ENCODE measurements around the gene POLR1H. TPM values are rescaled to one million over a fixed set of nuclear protein-coding genes. Genes with fewer than 3 reads are reported as not detected.

The POLR1H gene
- total and polyA plus RNA-seq, 7 donors, result 15.4 to 32.9 (median 23.7) TPM

- no peak for TF ChIP-seq CTCF (IDR thresholded peaks at IDR 0.05)
- Histone ChIP-seq H3K36me3 (ENCODE audit: insufficient read depth in 1 of 2, low read depth in 1 of 2) (no peaks in the 10 kb centered on the region), H3K27ac (peak overlapping the region; percentile 71), H3K4me3 (peak overlapping the region; percentile 61), H3K27me3 (ENCODE audit: insufficient read depth in 3 of 3, low read length in 2 of 3) (peaks cover 0 to 49% (median 15%) of the 10 kb centered on the region in 3 donors), H3K4me1 (peaks cover 24% of the 10 kb centered on the region), H3K9me3 (no peaks in the 10 kb centered on the region)
- WGBS, 3 donors, result 28 to 42% (median 29%) methylated on average over 15 of the region's 15 CpGs
- ATAC-seq (peak; percentile 15 to 56 (median 38)), DNase-seq (peak in 1 of 2 donors; percentile 78)
- intact Hi-C loops (cut with DNase I), result loop anchor here (2.0 to 5.0 kb wide), 2 partner anchors 28 to 70 kb away; no protein-coding TSS in a partner anchor
Observed at GRCh38 chr6:30102414-30102969, 41.4 kb downstream of the POLR1H start.

GRCh38 chr6:30102970-30103871 lies 42.2 kb downstream of the POLR1H start:
- ATAC-seq, result peak; percentile 82 to 92 (median 88)
- 2 to 4% (median 2%) methylated on average over 36 of the region's 36 CpGs for WGBS, 3 donors

GRCh38 chr6:30103872-30104179 lies 42.8 kb downstream of the POLR1H start:
- intact Hi-C loops (cut with DNase I), result loop anchor here (1.0 to 5.0 kb wide), 3 partner anchors 27 to 68 kb away; no protein-coding TSS in a partner anchor
- Histone ChIP-seq H3K4me3 (peak overlapping the region; percentile 61), H3K27ac (no peak overlapping the region), H3K9me3 (no peaks in the 10 kb centered on the region), H3K4me1 (peaks cover 24% of the 10 kb centered on the region), H3K27me3 (ENCODE audit: insufficient read depth in 3 of 3, low read length in 2 of 3) (peaks cover 0 to 43% (median 13%) of the 10 kb centered on the region in 3 donors), H3K36me3 (ENCODE audit: insufficient read depth in 1 of 2, low read depth in 1 of 2) (no peaks in the 10 kb centered on the region)
- TF ChIP-seq CTCF (IDR thresholded peaks at IDR 0.05), result no peak
- WGBS, 3 donors, result 44 to 60% (median 55%) methylated on average over 3 of the region's 3 CpGs
- no peak for DNase-seq
- no peak for ATAC-seq

More at GRCh38 chr6:30102970-30103871, 42.2 kb downstream of the POLR1H start:
- peaks cover 24% of the 10 kb centered on the region for H3K4me1 ChIP-seq
- peak; percentile 85 for TF ChIP-seq CTCF (IDR thresholded peaks at IDR 0.05)
- DNase-seq, result peak; percentile 84 to 90
- peak overlapping the region; percentile 61 for H3K4me3 ChIP-seq
- no peaks in the 10 kb centered on the region for H3K36me3 ChIP-seq (ENCODE audit: insufficient read depth in 1 of 2, low read depth in 1 of 2)
- H3K27me3 ChIP-seq (ENCODE audit: insufficient read depth in 3 of 3, low read length in 2 of 3), result peaks cover 0 to 44% (median 11%) of the 10 kb centered on the region in 3 donors
- no peaks in the 10 kb centered on the region for H3K9me3 ChIP-seq
- intact Hi-C loops (cut with DNase I), result loop anchor here (1.0 to 5.0 kb wide), 3 partner anchors 28 to 69 kb away; no protein-coding TSS in a partner anchor
- H3K27ac ChIP-seq, result peak overlapping the region; percentile 71

GRCh38 chr6:30104661-30105060 lies 43.6 kb downstream of the POLR1H start:
- H3K9me3 ChIP-seq, result no peaks in the 10 kb centered on the region
- WGBS, 3 donors, result 87 to 90% (median 90%) methylated on average over 2 of the region's 2 CpGs
- H3K36me3 ChIP-seq (ENCODE audit: insufficient read depth in 1 of 2, low read depth in 1 of 2), result no peaks in the 10 kb centered on the region
- H3K27me3 ChIP-seq (ENCODE audit: insufficient read depth in 3 of 3, low read length in 2 of 3), result peaks cover 0 to 42% (median 11%) of the 10 kb centered on the region in 3 donors
- ATAC-seq, result no peak
- TF ChIP-seq CTCF (IDR thresholded peaks at IDR 0.05), result no peak
- H3K4me1 ChIP-seq, result peaks cover 24% of the 10 kb centered on the region
- no peak overlapping the region for H3K27ac ChIP-seq
- intact Hi-C loops (cut with DNase I), result loop anchor here in 1 of 2 donors (5.0 kb wide), 1 partner anchor 68 kb away; no protein-coding TSS in a partner anchor
- no peak for DNase-seq
- H3K4me3 ChIP-seq, result no peak overlapping the region
